ENCODE results near the gene TESPA1.

The TESPA1 gene

GRCh38 chr12:54974279-54974678 lies 10.3 kb downstream of the TESPA1 start:
- TF ChIP-seq CTCF (IDR thresholded peaks at IDR 0.05; ENCODE audit: low read depth, low read length, missing control alignments): no peak
- H3K4me3 ChIP-seq (ENCODE audit: low read depth, low read length): no peak overlapping the region
- DNase-seq (ENCODE audit: low read depth): no peak

- no peak overlapping the region for H3K4me3 ChIP-seq (ENCODE audit: low read depth, low read length)
- no peak for TF ChIP-seq CTCF (IDR thresholded peaks at IDR 0.05; ENCODE audit: low read depth, low read length, missing control alignments)
- no peak for DNase-seq (ENCODE audit: low read depth)
These were observed 11.0 kb downstream of the TESPA1 start for GRCh38 chr12:54973556-54973955.

DNA sequence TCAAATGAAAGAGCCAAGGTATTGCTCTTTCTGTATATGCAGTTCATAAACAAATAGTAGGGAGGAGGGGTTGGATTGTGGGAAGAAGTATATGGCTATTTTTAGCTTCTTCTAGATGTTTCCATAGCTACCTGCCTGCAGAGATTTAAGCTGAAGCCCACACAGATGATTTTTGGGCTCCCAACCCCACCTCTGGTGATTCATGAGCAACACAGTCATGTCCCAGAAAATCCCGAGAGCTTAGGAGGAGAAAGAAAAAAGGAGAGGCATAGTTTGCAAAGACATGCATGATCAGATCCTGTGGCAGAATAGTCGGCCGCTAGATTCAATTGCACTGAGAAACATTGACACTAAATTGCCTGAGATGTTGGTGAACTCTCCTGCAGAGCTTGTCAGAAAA lies 13.8 kb downstream of the TESPA1 start:
- TF ChIP-seq CTCF (IDR thresholded peaks at IDR 0.05; ENCODE audit: low read depth, low read length, missing control alignments): no peak
- no peak for DNase-seq (ENCODE audit: low read depth)
- no peak overlapping the region for H3K4me3 ChIP-seq (ENCODE audit: low read depth, low read length)

DNA sequence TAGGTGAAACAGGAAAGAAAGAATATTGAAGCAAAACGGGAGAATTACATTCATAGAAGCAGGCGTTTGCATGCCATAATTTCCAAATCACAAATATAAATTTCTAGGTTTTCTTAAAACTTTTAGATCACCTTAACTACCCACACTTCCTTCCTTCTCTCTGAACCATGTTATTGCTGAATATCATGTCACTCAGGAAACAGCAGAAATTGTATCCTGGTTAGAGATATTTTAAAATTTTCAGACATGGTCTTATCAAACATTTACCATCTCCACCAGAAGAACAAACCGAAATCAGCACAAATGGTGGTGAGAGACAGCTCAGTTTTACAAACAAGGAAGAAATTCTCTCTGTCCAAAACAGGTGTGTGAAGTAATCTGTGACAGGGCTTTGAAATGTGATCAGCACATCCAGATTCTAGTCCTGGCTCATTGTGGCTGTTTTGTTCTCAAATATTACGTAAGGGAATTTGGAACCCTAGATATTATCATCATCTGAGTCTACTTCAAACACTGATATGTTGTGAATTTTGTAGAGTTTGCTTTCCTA lies 16.3 kb downstream of the TESPA1 start:
- DNase-seq (ENCODE audit: low read depth): no peak
- no peak for TF ChIP-seq CTCF (IDR thresholded peaks at IDR 0.05; ENCODE audit: low read depth, low read length, missing control alignments)
- H3K4me3 ChIP-seq (ENCODE audit: low read depth, low read length): no peak overlapping the region

DNA sequence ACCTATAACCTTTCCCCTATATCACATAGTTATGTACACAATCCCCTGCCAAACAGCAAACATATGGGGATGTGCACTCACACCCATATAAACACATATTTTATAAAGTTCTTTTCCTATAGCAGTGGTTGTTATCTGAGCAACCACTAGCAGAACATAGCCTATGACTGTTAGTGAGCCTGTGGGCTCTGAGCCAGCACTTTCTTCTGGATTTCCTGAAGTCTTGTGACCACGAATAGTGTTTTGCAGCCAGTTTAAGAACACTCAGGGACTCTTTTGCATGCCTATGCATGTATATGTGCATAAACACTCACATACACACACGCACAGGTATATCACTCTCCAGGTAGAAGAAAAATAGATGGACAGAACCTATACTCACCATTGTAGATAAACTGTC lies 17.1 kb downstream of the TESPA1 start:
- TF ChIP-seq CTCF (IDR thresholded peaks at IDR 0.05; ENCODE audit: low read depth, low read length, missing control alignments): no peak
- H3K4me3 ChIP-seq (ENCODE audit: low read depth, low read length): no peak overlapping the region
- no peak for DNase-seq (ENCODE audit: low read depth)

DNA sequence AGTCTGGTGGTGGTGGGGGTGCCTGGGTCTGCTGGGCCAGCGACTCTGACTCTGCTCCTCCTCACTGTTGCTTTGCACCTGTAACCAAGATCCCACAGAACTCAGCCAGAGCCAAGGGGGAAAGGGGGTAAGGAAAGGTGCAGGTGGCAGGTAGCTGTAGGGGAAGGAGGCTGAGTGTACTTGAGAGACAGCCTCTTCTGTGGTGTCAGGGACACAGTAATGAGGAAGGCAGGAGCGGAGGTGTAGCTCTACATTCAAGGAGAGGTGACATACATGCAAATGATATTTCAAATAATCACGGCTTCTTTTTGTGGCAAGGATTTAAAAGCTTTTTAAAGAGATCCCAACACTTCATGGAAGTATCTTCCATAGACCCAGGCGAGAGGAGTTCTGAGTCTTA lies 23.4 kb downstream of the TESPA1 start:
- TF ChIP-seq CTCF (IDR thresholded peaks at IDR 0.05; ENCODE audit: low read depth, low read length, missing control alignments): no peak
- no peak for DNase-seq (ENCODE audit: low read depth)
- no peak overlapping the region for H3K4me3 ChIP-seq (ENCODE audit: low read depth, low read length)

DNA sequence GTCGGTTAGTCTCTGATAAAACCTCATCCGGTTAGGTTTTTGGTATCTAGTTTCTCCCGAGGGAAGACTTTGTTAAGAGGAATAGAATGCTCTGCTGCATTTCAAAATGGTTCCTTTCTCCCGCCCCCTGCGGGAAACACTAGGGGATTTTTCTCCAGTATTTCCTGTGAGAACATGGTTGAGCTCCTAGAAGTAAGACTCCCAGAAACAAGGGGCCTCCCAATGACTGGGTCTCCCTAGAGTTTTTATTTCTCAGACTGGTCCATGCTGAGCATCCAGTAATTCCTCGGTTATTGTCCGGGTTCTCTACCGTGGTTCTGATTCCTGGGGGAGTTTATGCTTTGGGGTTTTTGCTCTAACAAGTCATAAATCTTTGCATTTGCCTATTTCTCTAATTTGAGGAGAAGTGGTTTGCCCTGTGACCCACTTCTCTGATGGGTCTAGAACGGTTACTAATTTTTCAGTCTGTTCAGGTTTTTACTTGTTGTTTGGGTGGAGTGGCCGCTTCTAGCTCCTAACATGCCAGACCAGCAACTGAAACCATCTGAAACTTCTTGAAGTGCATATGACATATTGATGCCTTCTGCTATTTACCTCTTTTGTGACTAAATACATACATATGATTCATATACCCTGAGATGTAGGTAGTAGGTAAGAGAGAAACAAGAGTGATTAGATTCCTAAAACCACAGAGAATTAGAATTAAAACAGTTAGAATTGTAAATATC lies 25.1 kb downstream of the TESPA1 start:
- no peak overlapping the region for H3K4me3 ChIP-seq (ENCODE audit: low read depth, low read length)
- no peak for TF ChIP-seq CTCF (IDR thresholded peaks at IDR 0.05; ENCODE audit: low read depth, low read length, missing control alignments)

More for the DNA sequence above, 25.1 kb downstream of the TESPA1 start:
- no peak for DNase-seq (ENCODE audit: low read depth)

All from GM12864 (cell line).